Suprapubic skin (tissue), 4 donors: ENCODE data around the gene PRRC1.

Source experiments
- EP300 ChIP-seq: sonication (generic); formaldehyde crosslinking; IDR thresholded peaks from one replicate; pipeline ENCODE4 v1.6.1; 2017; ENCODE audit warnings: antibody characterized with exemption
- POLR2AphosphoS5 ChIP-seq, 3 donors: sonication (generic); formaldehyde crosslinking; IDR thresholded peaks; one replicate each; pipeline ENCODE4 v1.6.1; 2017; ENCODE audit warnings: antibody characterized with exemption in 3 of 3
- TF ChIP-seq, protein P1 (sequence below), 2 donors: fragments of 200-600 bp in 1 of 2; fragments of 450-650 bp in 1 of 2; sonication (generic) in 1 of 2; IDR thresholded peaks; one replicate each; pipeline ENCODE4 v1.5.1; 2016 to 2019; ENCODE audit warnings: antibody characterized with exemption in 2 of 2, mild to moderate bottlenecking in 1 of 2, moderate library complexity in 1 of 2

DNA sequence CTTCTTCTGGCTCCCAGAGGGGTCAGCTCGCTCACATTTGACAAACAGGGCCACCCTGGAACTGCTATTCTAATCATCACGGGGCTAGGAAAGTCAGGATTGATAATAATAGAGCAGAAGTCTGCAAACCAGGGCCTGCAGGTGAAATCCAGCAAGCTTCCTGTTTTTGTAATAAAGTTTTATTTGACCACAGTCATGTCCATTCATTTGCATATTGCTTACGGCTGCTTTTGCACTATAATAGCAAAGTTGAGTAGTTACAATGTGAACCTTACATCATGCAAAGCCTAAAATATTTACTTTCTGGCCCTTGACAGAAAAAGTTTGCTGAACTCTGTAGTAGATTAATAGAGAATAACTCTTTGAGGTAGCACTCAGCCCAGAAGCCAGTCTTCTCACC is 68.2 kb downstream of the PRRC1 start:
- TF ChIP-seq EP300, result no peak
- TF ChIP-seq POLR2AphosphoS5 (IDR thresholded peaks at IDR 0.05), result no peak
- TF ChIP-seq, protein P1, sequence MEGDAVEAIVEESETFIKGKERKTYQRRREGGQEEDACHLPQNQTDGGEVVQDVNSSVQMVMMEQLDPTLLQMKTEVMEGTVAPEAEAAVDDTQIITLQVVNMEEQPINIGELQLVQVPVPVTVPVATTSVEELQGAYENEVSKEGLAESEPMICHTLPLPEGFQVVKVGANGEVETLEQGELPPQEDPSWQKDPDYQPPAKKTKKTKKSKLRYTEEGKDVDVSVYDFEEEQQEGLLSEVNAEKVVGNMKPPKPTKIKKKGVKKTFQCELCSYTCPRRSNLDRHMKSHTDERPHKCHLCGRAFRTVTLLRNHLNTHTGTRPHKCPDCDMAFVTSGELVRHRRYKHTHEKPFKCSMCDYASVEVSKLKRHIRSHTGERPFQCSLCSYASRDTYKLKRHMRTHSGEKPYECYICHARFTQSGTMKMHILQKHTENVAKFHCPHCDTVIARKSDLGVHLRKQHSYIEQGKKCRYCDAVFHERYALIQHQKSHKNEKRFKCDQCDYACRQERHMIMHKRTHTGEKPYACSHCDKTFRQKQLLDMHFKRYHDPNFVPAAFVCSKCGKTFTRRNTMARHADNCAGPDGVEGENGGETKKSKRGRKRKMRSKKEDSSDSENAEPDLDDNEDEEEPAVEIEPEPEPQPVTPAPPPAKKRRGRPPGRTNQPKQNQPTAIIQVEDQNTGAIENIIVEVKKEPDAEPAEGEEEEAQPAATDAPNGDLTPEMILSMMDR (IDR thresholded peaks at IDR 0.05), result no peak
